Upper lobe of left lung (tissue), 6 donors: ENCODE data around the gene RAD17. TPM values are rescaled to one million over a fixed set of nuclear protein-coding genes. Genes with fewer than 3 reads are reported as not detected.

Source experiments
- ATAC-seq, 2 donors: fragments of 200-7000 bp; cut with Tn5 transposase; one replicate each; pipeline ENCODE4 v1.9.1; 2022; ENCODE audit warnings: mild to moderate bottlenecking in 2 of 2, moderate library complexity in 2 of 2; ENCODE audit not compliant: low FRiP score in 2 of 2
- DNase-seq, 2 donors: peaks; one replicate each; pipeline ENCODE4 v3.0.0-alpha.2; 2019 to 2020
- H3K27ac ChIP-seq, 4 donors: fragments of 200-600 bp; sonication (generic); one replicate each; pipeline ENCODE4 v1.5.1; 2016 to 2019
- H3K27me3 ChIP-seq, 4 donors: fragments of 200-600 bp; sonication (generic); one replicate each; pipeline ENCODE4 v1.5.1; 2017 to 2019
- H3K36me3 ChIP-seq, 4 donors: fragments of 200-600 bp; sonication (generic); one replicate each; pipeline ENCODE4 v1.5.1; 2016 to 2019
- H3K4me1 ChIP-seq, 4 donors: fragments of 200-600 bp; sonication (generic); one replicate each; pipeline ENCODE4 v1.5.1; 2018 to 2019
- H3K4me3 ChIP-seq, 4 donors: fragments of 200-600 bp; sonication (generic); one replicate each; pipeline ENCODE4 v1.5.1; 2017 to 2019; ENCODE audit warnings: mild to moderate bottlenecking in 2 of 4, moderate library complexity in 1 of 4
- H3K9me3 ChIP-seq, 4 donors: fragments of 200-600 bp; sonication (generic); one replicate each; pipeline ENCODE4 v1.5.1; 2018 to 2019
- EP300 ChIP-seq, 4 donors: sonication (generic); formaldehyde crosslinking; IDR thresholded peaks; one replicate each; pipeline ENCODE4 v1.5.1; 2017; ENCODE audit warnings: antibody characterized with exemption in 4 of 4, control low read depth in 2 of 4
- POLR2A ChIP-seq, 4 donors: fragments of 450-650 bp; IDR thresholded peaks; one replicate each; pipeline ENCODE4 v1.5.1; 2016 to 2017; ENCODE audit warnings: antibody characterized with exemption in 4 of 4, mild to moderate bottlenecking in 2 of 4
- POLR2AphosphoS5 ChIP-seq, 2 donors: sonication (generic); formaldehyde crosslinking; IDR thresholded peaks; one replicate each; pipeline ENCODE4 v1.5.1; 2017; ENCODE audit warnings: antibody characterized with exemption in 2 of 2
- WGBS, 2 donors: methylation state at CpG; one replicate each; pipeline ENCODE4 v1.1.5; 2017 to 2018; 5-methylcytosine and 5-hydroxymethylcytosine counted together
- total RNA-seq, 6 donors: library from RNA; depleted of rRNA in 4 of 6; stranded (reverse); fragments of >200 nt in 4 of 6; gene quantifications; one replicate each; pipeline versions ENCODE4 v1.1.0 to v1.2.1, GENCODE V29; 2016 to 2021
- TF ChIP-seq, protein P1 (sequence below), 6 experiments: fragments of 450-650 bp in 4 of 6; fragments of 200-600 bp in 2 of 6; sonication (generic) in 2 of 6; IDR thresholded peaks; one replicate each; pipeline ENCODE4 v1.5.1; 2016 to 2019; ENCODE audit warnings: antibody characterized with exemption in 6 of 6
- donor health status: DM: no; HTN: no; CAD: no; lungs with moderate emphysema.
- donor health status: DM: no; HTN: yes; CAD: no; lungs with severe emphysema.

Gene RAD17
- total RNA-seq, 6 donors from 2014 or later: 15.2 to 27.2 (median 17.9) TPM

DNA sequence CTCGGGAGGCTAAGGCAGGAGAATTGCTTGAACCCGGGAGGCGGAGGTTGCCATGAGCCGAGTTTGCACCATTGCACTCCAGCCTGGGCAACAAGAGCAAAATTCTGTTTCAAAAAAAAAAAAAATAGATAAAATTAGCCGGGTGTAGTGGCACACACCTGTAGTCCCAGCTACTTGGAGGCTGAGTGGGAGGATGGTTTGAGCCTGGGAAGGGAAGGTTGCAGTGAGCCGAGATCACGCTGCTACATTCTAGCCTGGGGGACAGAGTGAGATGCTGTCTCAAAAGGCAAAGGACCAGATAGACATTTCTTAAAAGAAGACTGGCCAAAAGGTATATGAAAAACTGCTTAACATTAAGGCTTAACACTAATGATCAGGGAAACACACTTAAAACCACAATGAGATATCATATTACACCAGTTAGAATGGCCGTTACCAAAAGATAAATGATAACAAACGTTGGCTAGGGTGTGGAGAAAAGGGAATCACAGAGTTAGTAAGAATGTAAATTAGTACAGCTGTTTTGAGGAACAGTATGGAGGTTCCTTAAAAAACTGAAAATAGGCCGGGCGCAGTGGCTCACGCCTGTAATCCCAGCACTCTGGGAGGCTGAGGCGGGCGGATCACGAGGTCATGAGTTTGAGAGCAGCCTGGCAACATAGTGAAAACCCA, 35.2 kb downstream of the RAD17 start:
- no peak overlapping the region for H3K27ac ChIP-seq
- H3K27me3 ChIP-seq: no peaks in the 10 kb centered on the region
- H3K9me3 ChIP-seq: no peaks in the 10 kb centered on the region
- ATAC-seq: no peak
- no peak for DNase-seq
- peaks cover 12 to 46% (median 22%) of the 10 kb centered on the region in 4 donors for H3K36me3 ChIP-seq
- H3K4me3 ChIP-seq: no peak overlapping the region
- no peaks in the 10 kb centered on the region for H3K4me1 ChIP-seq
- TF ChIP-seq POLR2AphosphoS5 (IDR thresholded peaks at IDR 0.05) (no peak), POLR2A (IDR thresholded peaks at IDR 0.05) (no peak), EP300 (IDR thresholded peaks at IDR 0.05) (no peak)
- TF ChIP-seq, protein P1, sequence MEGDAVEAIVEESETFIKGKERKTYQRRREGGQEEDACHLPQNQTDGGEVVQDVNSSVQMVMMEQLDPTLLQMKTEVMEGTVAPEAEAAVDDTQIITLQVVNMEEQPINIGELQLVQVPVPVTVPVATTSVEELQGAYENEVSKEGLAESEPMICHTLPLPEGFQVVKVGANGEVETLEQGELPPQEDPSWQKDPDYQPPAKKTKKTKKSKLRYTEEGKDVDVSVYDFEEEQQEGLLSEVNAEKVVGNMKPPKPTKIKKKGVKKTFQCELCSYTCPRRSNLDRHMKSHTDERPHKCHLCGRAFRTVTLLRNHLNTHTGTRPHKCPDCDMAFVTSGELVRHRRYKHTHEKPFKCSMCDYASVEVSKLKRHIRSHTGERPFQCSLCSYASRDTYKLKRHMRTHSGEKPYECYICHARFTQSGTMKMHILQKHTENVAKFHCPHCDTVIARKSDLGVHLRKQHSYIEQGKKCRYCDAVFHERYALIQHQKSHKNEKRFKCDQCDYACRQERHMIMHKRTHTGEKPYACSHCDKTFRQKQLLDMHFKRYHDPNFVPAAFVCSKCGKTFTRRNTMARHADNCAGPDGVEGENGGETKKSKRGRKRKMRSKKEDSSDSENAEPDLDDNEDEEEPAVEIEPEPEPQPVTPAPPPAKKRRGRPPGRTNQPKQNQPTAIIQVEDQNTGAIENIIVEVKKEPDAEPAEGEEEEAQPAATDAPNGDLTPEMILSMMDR (IDR thresholded peaks at IDR 0.05): no peak
- 88 to 90% methylated on average over 15 of the region's 15 CpGs for WGBS, 2 donors

DNA sequence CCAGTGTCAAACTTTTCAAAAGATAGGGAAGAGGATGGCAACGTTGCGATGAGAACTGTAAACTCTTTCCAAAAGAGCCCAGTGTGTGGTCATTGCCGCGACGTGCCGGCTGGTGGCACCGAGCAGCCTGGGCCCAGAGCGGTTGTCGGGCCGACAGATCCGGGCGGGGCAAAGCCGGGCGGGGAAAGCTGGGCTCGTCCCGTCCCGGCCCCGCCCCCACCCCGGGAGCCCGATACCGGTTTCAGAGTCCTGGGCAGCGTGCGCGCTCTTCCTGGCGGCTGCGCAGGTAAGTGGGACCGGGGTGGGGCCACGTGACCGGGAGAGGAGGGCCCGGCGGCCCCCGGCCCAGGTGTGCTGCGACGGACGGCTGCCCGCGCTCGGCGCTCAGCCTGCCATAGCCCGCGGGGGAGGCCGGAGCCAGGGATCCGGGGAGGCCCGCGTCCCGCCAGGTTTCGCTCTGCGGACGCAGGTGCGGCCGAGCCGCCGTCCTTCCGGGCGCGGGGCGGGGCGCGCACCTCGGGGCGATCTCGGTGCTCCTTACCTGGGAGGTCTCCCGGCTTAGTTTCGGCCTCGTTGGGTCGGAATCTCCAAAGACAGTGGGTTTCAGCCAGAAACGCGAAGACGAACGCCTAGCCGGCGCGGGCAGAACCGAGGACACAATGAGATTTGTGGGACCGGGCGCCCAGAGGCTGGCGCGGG, 45.4 kb downstream of the RAD17 start, which contains the start of gene MARVELD2:
MARVELD2 (plus strand) TSS at position 232 of the 699 bp plus-strand sequence. CDS start 4,270 bp downstream, outside the sequence.
- H3K4me3 ChIP-seq: peak within 1 kb of the TSS; percentile 52 to 80 (median 77)
- TF ChIP-seq, protein P1 (IDR thresholded peaks at IDR 0.05): peak; percentile 37 to 79 (median 52)
- TF ChIP-seq EP300 (IDR thresholded peaks at IDR 0.05): no peak
- TF ChIP-seq POLR2AphosphoS5 (IDR thresholded peaks at IDR 0.05): peak in 1 of 2 donors; percentile 59
- peak in 3 of 4 donors; percentile 54 to 88 (median 62) for TF ChIP-seq POLR2A (IDR thresholded peaks at IDR 0.05)
- no peaks in the 10 kb centered on the region for H3K9me3 ChIP-seq
- peak; percentile 95 to 96 for DNase-seq
- no peaks in the 10 kb centered on the region for H3K27me3 ChIP-seq
- peak within 1 kb of the TSS; percentile 88 to 92 (median 90) for H3K27ac ChIP-seq
- ATAC-seq: peak; percentile 92 to 99
- H3K36me3 ChIP-seq: peaks cover 0 to 36% (median 6%) of the 10 kb centered on the region in 4 donors
- peaks cover 0 to 18% (median 6%) of the 10 kb centered on the region in 4 donors for H3K4me1 ChIP-seq
- WGBS, 2 donors: 0 to 20% methylated on average over 12 to 39 of the region's 78 CpGs

DNA sequence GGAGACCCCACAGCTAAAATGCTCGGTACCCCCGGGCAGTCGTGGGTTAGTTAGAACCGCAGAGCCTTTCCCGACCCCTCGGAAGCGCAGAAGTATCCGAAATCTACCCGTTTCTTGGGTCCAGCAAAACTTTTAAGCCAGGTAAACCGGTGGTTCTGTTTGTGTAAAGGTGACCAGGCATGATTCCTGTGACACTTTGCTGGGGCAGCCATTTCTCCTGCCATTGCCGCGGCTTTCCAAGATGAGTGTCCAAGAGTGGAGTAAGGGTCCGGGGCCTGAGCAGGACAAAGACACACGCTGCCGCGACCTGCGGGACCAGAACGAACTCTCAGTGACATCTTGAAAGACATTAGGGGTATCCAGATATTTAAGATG, 46.0 kb downstream of the RAD17 start:
- Histone ChIP-seq H3K4me1 (peaks cover 0 to 18% (median 6%) of the 10 kb centered on the region in 4 donors), H3K27me3 (no peaks in the 10 kb centered on the region), H3K9me3 (no peaks in the 10 kb centered on the region), H3K27ac (peak overlapping the region; percentile 88 to 92 (median 90)), H3K36me3 (peaks cover 0 to 34% (median 6%) of the 10 kb centered on the region in 4 donors), H3K4me3 (peak overlapping the region; percentile 52 to 80 (median 77))
- ATAC-seq: peak in 1 of 2 donors; percentile 28
- 40 to 49% methylated on average over 10 to 17 of the region's 18 CpGs for WGBS, 2 donors
- no peak for TF ChIP-seq POLR2AphosphoS5 (IDR thresholded peaks at IDR 0.05)
- TF ChIP-seq, protein P1 (IDR thresholded peaks at IDR 0.05): no peak
- no peak for TF ChIP-seq POLR2A (IDR thresholded peaks at IDR 0.05)
- TF ChIP-seq EP300 (IDR thresholded peaks at IDR 0.05): no peak
- DNase-seq: peak; percentile 36 to 50

DNA sequence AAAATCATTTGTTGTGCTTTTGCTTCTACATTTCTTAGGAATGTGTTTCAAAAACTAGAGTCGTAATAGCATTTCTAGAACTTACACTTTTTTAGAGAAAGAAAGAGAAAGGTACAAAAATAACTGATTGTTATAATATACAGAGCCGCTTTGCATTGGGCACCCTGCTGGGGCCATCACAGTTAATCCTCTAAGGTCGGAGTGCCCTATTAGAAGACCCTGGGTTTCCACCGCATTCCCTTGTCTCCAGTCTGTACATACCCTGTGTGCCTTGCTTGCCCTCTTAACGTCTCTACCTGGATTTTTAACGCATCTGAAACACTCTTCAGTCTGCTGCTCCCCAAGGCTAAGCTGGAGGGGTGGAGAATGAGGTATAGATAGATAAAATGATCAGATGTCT, 46.6 kb downstream of the RAD17 start:
- H3K27ac ChIP-seq: peak overlapping the region; percentile 88 to 92 (median 90)
- no peaks in the 10 kb centered on the region for H3K27me3 ChIP-seq
- no peak for TF ChIP-seq POLR2AphosphoS5 (IDR thresholded peaks at IDR 0.05)
- no peak for TF ChIP-seq EP300 (IDR thresholded peaks at IDR 0.05)
- TF ChIP-seq, protein P1 (IDR thresholded peaks at IDR 0.05): no peak
- no peak for TF ChIP-seq POLR2A (IDR thresholded peaks at IDR 0.05)
- WGBS, 2 donors: 56 to 57% methylated on average over 6 of the region's 6 CpGs
- H3K4me3 ChIP-seq: peak overlapping the region in 3 of 4 donors; percentile 75 to 80 (median 79)
- ATAC-seq: no peak
- peaks cover 0 to 18% (median 6%) of the 10 kb centered on the region in 4 donors for H3K4me1 ChIP-seq
- DNase-seq: no peak
- no peaks in the 10 kb centered on the region for H3K9me3 ChIP-seq
- peaks cover 0 to 29% (median 6%) of the 10 kb centered on the region in 4 donors for H3K36me3 ChIP-seq
